GM12878 (cell line): ENCODE data around the gene ZNF423.

Experiments
- EZH2 ChIP-seq: IDR thresholded peaks from 2 replicates; pipeline ENCODE4 v1.6.1; 2012; ENCODE audit warnings: low read depth, mild to moderate bottlenecking, control low read depth, inconsistent platforms, low read length, borderline replicate concordance; ENCODE audit not compliant: control insufficient read depth
- PML ChIP-seq: IDR thresholded peaks from 2 replicates; pipeline ENCODE4 v1.6.1; 2012; ENCODE audit warnings: low read length, inconsistent platforms
- POLR2A ChIP-seq: IDR thresholded peaks from 2 replicates; pipeline ENCODE4 v1.6.1; 2011; ENCODE audit warnings: low read depth, mild to moderate bottlenecking, low read length
- POLR2AphosphoS5 ChIP-seq: IDR thresholded peaks from 2 replicates; pipeline ENCODE4 v1.6.1; 2011; ENCODE audit warnings: mild to moderate bottlenecking, low read length, inconsistent platforms
- RAD51 ChIP-seq: fragments of 450-650 bp; IDR thresholded peaks from 2 replicates; pipeline ENCODE4 v1.6.1; 2016; ENCODE audit warnings: moderate library complexity, mild to moderate bottlenecking, inconsistent platforms
- SIN3A ChIP-seq: IDR thresholded peaks from 2 replicates; pipeline ENCODE4 v1.6.1; 2012; ENCODE audit warnings: low read depth, low read length, improper control_type of control experiment
- STAT1 ChIP-seq: fragments of 450-650 bp; conservative IDR thresholded peaks from 2 replicates; pipeline ENCODE4 v1.6.1; 2014; ENCODE audit warnings: antibody characterized with exemption, mild to moderate bottlenecking
- TF ChIP-seq, protein P1 (sequence below): IDR thresholded peaks from 2 replicates; pipeline ENCODE4 v1.6.1; 2012; ENCODE audit warnings: mild to moderate bottlenecking, low read depth, low read length
- TF ChIP-seq, protein P2 (sequence below): IDR thresholded peaks from 2 replicates; pipeline ENCODE4 v1.6.1; 2011; ENCODE audit warnings: borderline replicate concordance, low read depth, mild to moderate bottlenecking, moderate library complexity, mixed read lengths, low read length; ENCODE audit not compliant: insufficient read depth; ENCODE audit errors: extremely low read length
- TF ChIP-seq, protein P3 (sequence below): IDR thresholded peaks from 2 replicates; pipeline ENCODE4 v1.6.1; 2011; ENCODE audit warnings: low read depth, low read length, improper control_type of control experiment, borderline replicate concordance
- TF ChIP-seq, protein P4 (sequence below), 3 experiments: IDR thresholded peaks in 2 of 3; conservative IDR thresholded peaks in 1 of 3; 2 replicates each; pipeline ENCODE4 v1.5.1; 2011; ENCODE audit warnings: low read depth in 3 of 3, low read length in 3 of 3, mild to moderate bottlenecking in 3 of 3, control low read depth in 2 of 3, moderate library complexity in 2 of 3, inconsistent platforms in 1 of 3, mixed read lengths in 1 of 3; ENCODE audit not compliant: control insufficient read depth in 2 of 3, insufficient read depth in 1 of 3; ENCODE audit errors: extremely low read depth in 1 of 3

DNA sequence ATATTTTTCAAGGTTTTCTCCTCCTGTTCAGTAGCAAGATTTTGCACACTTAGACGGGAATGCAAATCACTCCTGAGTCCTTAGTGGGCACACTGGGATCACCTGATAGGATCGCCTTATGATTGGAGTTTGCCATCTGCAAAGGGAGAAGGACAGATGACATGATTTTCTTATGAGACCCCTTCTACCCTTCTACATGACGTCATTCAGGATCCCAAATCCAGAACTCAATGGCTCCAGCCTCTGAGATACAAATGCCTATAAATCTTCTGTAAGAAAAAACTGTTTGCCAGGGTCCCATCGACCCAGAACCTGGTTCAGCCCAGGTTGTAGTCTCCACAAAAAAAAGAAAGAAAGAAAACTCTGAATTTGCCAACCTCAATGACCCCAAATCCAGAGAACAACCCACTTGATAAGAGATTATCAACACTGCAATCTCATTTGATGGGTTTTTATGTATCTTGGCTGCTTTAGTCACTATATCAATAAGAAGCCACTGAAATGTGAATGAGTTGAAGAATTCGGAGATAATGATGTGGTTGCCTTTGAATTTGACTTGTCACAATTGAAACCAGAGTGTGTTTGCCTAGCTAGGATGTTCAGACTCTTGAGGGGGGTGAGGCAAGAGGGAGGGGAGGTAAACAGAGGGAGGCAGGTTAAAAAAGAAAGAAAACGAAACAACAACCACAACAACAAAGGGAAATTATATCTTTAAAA lies 6.7 kb downstream of the ZNF423 start:
- no peak for TF ChIP-seq POLR2AphosphoS5
- TF ChIP-seq, protein P1, sequence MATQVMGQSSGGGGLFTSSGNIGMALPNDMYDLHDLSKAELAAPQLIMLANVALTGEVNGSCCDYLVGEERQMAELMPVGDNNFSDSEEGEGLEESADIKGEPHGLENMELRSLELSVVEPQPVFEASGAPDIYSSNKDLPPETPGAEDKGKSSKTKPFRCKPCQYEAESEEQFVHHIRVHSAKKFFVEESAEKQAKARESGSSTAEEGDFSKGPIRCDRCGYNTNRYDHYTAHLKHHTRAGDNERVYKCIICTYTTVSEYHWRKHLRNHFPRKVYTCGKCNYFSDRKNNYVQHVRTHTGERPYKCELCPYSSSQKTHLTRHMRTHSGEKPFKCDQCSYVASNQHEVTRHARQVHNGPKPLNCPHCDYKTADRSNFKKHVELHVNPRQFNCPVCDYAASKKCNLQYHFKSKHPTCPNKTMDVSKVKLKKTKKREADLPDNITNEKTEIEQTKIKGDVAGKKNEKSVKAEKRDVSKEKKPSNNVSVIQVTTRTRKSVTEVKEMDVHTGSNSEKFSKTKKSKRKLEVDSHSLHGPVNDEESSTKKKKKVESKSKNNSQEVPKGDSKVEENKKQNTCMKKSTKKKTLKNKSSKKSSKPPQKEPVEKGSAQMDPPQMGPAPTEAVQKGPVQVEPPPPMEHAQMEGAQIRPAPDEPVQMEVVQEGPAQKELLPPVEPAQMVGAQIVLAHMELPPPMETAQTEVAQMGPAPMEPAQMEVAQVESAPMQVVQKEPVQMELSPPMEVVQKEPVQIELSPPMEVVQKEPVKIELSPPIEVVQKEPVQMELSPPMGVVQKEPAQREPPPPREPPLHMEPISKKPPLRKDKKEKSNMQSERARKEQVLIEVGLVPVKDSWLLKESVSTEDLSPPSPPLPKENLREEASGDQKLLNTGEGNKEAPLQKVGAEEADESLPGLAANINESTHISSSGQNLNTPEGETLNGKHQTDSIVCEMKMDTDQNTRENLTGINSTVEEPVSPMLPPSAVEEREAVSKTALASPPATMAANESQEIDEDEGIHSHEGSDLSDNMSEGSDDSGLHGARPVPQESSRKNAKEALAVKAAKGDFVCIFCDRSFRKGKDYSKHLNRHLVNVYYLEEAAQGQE, result no peak
- TF ChIP-seq, protein P2, sequence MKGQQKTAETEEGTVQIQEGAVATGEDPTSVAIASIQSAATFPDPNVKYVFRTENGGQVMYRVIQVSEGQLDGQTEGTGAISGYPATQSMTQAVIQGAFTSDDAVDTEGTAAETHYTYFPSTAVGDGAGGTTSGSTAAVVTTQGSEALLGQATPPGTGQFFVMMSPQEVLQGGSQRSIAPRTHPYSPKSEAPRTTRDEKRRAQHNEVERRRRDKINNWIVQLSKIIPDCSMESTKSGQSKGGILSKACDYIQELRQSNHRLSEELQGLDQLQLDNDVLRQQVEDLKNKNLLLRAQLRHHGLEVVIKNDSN, result no peak
- TF ChIP-seq SIN3A, result no peak
- TF ChIP-seq, protein P3, sequence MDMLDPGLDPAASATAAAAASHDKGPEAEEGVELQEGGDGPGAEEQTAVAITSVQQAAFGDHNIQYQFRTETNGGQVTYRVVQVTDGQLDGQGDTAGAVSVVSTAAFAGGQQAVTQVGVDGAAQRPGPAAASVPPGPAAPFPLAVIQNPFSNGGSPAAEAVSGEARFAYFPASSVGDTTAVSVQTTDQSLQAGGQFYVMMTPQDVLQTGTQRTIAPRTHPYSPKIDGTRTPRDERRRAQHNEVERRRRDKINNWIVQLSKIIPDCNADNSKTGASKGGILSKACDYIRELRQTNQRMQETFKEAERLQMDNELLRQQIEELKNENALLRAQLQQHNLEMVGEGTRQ, result no peak
- TF ChIP-seq PML, result no peak
- TF ChIP-seq, protein P4, sequence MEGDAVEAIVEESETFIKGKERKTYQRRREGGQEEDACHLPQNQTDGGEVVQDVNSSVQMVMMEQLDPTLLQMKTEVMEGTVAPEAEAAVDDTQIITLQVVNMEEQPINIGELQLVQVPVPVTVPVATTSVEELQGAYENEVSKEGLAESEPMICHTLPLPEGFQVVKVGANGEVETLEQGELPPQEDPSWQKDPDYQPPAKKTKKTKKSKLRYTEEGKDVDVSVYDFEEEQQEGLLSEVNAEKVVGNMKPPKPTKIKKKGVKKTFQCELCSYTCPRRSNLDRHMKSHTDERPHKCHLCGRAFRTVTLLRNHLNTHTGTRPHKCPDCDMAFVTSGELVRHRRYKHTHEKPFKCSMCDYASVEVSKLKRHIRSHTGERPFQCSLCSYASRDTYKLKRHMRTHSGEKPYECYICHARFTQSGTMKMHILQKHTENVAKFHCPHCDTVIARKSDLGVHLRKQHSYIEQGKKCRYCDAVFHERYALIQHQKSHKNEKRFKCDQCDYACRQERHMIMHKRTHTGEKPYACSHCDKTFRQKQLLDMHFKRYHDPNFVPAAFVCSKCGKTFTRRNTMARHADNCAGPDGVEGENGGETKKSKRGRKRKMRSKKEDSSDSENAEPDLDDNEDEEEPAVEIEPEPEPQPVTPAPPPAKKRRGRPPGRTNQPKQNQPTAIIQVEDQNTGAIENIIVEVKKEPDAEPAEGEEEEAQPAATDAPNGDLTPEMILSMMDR (IDR thresholded peaks at IDR 0.05 in 2 of 3, conservative IDR thresholded peaks at IDR 0.05 in 1 of 3; ENCODE audit: control insufficient read depth in 2 of 3, extremely low read depth in 1 of 3, insufficient read depth in 1 of 3, low read depth in 3 of 3, low read length in 3 of 3), result no peak
- TF ChIP-seq POLR2A, result no peak
- no peak for TF ChIP-seq RAD51
- no peak for TF ChIP-seq EZH2
- no peak for TF ChIP-seq STAT1
